ENCODE data around the gene RBM33. TPM values are rescaled to one million over a fixed set of nuclear protein-coding genes. Genes with fewer than 3 reads are reported as not detected.

The RBM33 gene
- total and polyA plus RNA-seq, 10 of the 15 experiments (the other 5 are each of a cell fraction or from before 2014, with no cell fraction given) = 4.7 to 67.2 (median 24.3) TPM

- CTCF ChIA-PET = interaction anchor here (1.0 to 2.0 kb wide), 4 partner anchors 8 to 126 kb away, joined by 3 to 10 read pairs (median 5); no protein-coding TSS in a partner anchor
- H3K79me2 ChIP-seq (ENCODE audit: control insufficient read depth, insufficient read depth, low read length) = peaks cover 57% of the 10 kb centered on the region
- H3K36me3 ChIP-seq (ENCODE audit: control insufficient read depth in 2 of 2, insufficient read depth in 2 of 2, low read length in 1 of 2) = peaks cover 4 to 19% of the 10 kb centered on the region in 2 experiments
- intact Hi-C loops (cut with micrococcal nuclease; ENCODE audit: unreplicated experiment) = no loop called here
- RAD21 ChIA-PET (ENCODE audit: unreplicated experiment) = interaction anchor here (1.1 to 3.7 kb wide), 6 partner anchors 17 to 127 kb away, joined by 3 to 18 read pairs (median 4); no protein-coding TSS in a partner anchor
- no peaks in the 10 kb centered on the region; the same call in 1 of the 3 replicates for H3K9me3 ChIP-seq (replicated peaks; ENCODE audit: control insufficient read depth, insufficient read depth, low read length)
- H3K4me1 ChIP-seq (ENCODE audit: control insufficient read depth, insufficient read depth, low read length) = peaks cover 39% of the 10 kb centered on the region
- WGBS (ENCODE audit: insufficient coverage, insufficient replicate concordance, low lambda C conversion rate, missing lambda C conversion rate) = 3% methylated on average over 14 of the region's 14 CpGs
- POLR2A ChIA-PET = interaction anchor here (0.6 to 1.2 kb wide), 2 partner anchors 14 to 81 kb away, joined by 3 to 10 read pairs; no protein-coding TSS in a partner anchor
- no TSS peak for BruUV-seq (replicated peaks)
- ATAC-seq (peak; percentile 78), DNase-seq (ENCODE audit: low read depth, low spot score) (no peak), FAIRE-seq (no peak)
- in situ Hi-C loops (cut with MboI) = loop anchor here (5.0 kb wide), 1 partner anchor 122 kb away; no protein-coding TSS in a partner anchor
- H3K9ac ChIP-seq (ENCODE audit: control insufficient read depth, insufficient read depth, low read length) = peak overlapping the region; percentile 49; the same call in 1 of the 2 replicates
- peak overlapping the region; percentile 62 for H3K4me3 ChIP-seq
- H3K27me3 ChIP-seq (replicated peaks in 1 of 2; ENCODE audit: control insufficient read depth in 2 of 2, insufficient read depth in 2 of 2, low read length in 1 of 2) = no peaks in the 10 kb centered on the region
- SMC1A ChIA-PET (ENCODE audit: uncharacterized antibody, unreplicated experiment) = interaction anchor here (1.0 to 3.0 kb wide), 10 partner anchors 9 to 425 kb away, joined by 3 to 11 read pairs (median 4); no protein-coding TSS in a partner anchor
- no peaks in the 10 kb centered on the region for H4K20me1 ChIP-seq (ENCODE audit: control insufficient read depth, insufficient read depth)
- H2AFZ ChIP-seq (ENCODE audit: control insufficient read depth, low read depth, low read length) = no peak overlapping the region
- peak overlapping the region; percentile 87 for H3K27ac ChIP-seq (ENCODE audit: control insufficient read depth, insufficient read depth)
- peak overlapping the region; percentile 95 for H3K4me2 ChIP-seq (ENCODE audit: control insufficient read depth, insufficient read depth)
- TF ChIP-seq POLR2A (IDR thresholded peaks at IDR 0.05; ENCODE audit: low read depth, low read length) (no peak), BCL3 (IDR thresholded peaks at IDR 0.05; ENCODE audit: borderline replicate concordance, insufficient read depth, low read depth, low read length, poor library complexity, severe bottlenecking) (no peak), KLF5 (IDR thresholded peaks at IDR 0.05; ENCODE audit: partially characterized antibody) (no peak), EED (IDR thresholded peaks at IDR 0.05; ENCODE audit: low read depth) (peak; percentile 79), MEF2B (IDR thresholded peaks at IDR 0.05; ENCODE audit: partially characterized antibody, poor library complexity, severe bottlenecking) (peak; percentile 57), RUNX3 (IDR thresholded peaks at IDR 0.05; ENCODE audit: low read length) (peak; percentile 84), ETV6 (conservative IDR thresholded peaks at IDR 0.05 in 1 of 2, IDR thresholded peaks at IDR 0.05 in 1 of 2; ENCODE audit: borderline replicate concordance in 1 of 2, low read depth in 1 of 2) (peak in 1 of 2 experiments; percentile 15; a peak in 1 of 4 replicates), NFIC (IDR thresholded peaks at IDR 0.05; ENCODE audit: low read depth, low read length) (peak; percentile 62; the same call in 1 of the 2 replicates), EP300 (IDR thresholded peaks at IDR 0.05; ENCODE audit: borderline replicate concordance in 1 of 2, control insufficient read depth in 1 of 2, low read depth in 2 of 2, low read length in 2 of 2) (no peak), NBN (IDR thresholded peaks at IDR 0.05) (peak; percentile 77; the same call in 1 of the 2 replicates), RBBP5 (conservative IDR thresholded peaks at IDR 0.05) (no peak), NRF1 (conservative IDR thresholded peaks at IDR 0.05; ENCODE audit: low read depth, low read length) (no peak), BCL11A (IDR thresholded peaks at IDR 0.05; ENCODE audit: low read depth, low read length) (no peak), JUND (IDR thresholded peaks at IDR 0.05; ENCODE audit: low read depth, low read length) (no peak), POLR2AphosphoS2 (IDR thresholded peaks at IDR 0.05; ENCODE audit: low read depth, low read length) (no peak), CREM (IDR thresholded peaks at IDR 0.05; ENCODE audit: low read depth) (peak; percentile 25; the same call in 1 of the 2 replicates), KDM1A (IDR thresholded peaks at IDR 0.05; ENCODE audit: borderline replicate concordance) (no peak), TCF7 (IDR thresholded peaks at IDR 0.05; ENCODE audit: borderline replicate concordance) (0 out of 2 replicates have a peak, but pooled peaks have one; percentile 12), BHLHE40 (IDR thresholded peaks at IDR 0.05; ENCODE audit: borderline replicate concordance in 1 of 2, low read depth in 2 of 2, low read length in 1 of 2) (peak in 1 of 2 experiments; percentile 25; a peak in 1 of 4 replicates), DPF2 (IDR thresholded peaks at IDR 0.05) (0 out of 2 replicates have a peak, but pooled peaks have one; percentile 39), IKZF2 (IDR thresholded peaks at IDR 0.05) (peak; percentile 48 to 69)
- TF ChIP-seq, protein P1, sequence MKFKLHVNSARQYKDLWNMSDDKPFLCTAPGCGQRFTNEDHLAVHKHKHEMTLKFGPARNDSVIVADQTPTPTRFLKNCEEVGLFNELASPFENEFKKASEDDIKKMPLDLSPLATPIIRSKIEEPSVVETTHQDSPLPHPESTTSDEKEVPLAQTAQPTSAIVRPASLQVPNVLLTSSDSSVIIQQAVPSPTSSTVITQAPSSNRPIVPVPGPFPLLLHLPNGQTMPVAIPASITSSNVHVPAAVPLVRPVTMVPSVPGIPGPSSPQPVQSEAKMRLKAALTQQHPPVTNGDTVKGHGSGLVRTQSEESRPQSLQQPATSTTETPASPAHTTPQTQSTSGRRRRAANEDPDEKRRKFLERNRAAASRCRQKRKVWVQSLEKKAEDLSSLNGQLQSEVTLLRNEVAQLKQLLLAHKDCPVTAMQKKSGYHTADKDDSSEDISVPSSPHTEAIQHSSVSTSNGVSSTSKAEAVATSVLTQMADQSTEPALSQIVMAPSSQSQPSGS (IDR thresholded peaks at IDR 0.05; ENCODE audit: low read length) = peak; percentile 52; the same call in 1 of the 2 replicates
Measured at GRCh38 chr7:155724327-155725005, 80.0 kb downstream of the RBM33 start.
